SK-N-SH treated with all-trans-retinoic acid at 6 μM for 48 hours (cell line): ENCODE data around the gene PHACTR2.

Source experiments
- ATAC-seq: fragments of 200-7000 bp; cut with Tn5 transposase; 3 replicates; pipeline ENCODE4 v1.9.1; 2020; ENCODE audit warnings: mild to moderate bottlenecking, moderate library complexity
- BACH2 ChIP-seq: fragments of 250-450 bp; sonication (Bioruptor Pico); IDR thresholded peaks from 2 replicates; pipeline ENCODE4 v1.9.0; 2021; ENCODE audit warnings: mild to moderate bottlenecking, borderline replicate concordance
- CREB5 ChIP-seq: fragments of 250-450 bp; sonication (Bioruptor Pico); IDR thresholded peaks from 2 replicates; pipeline ENCODE4 v1.5.1; 2020; ENCODE audit warnings: low read depth, mild to moderate bottlenecking, moderate library complexity
- CSDC2 ChIP-seq: fragments of 250-450 bp; sonication (Bioruptor Pico); IDR thresholded peaks from 2 replicates; pipeline ENCODE4 v1.5.0; 2020; ENCODE audit warnings: mild to moderate bottlenecking, moderate library complexity
- ESRRG ChIP-seq: fragments of 250-450 bp; sonication (Bioruptor Pico); IDR thresholded peaks from 2 replicates; pipeline ENCODE4 v1.6.1; 2021; ENCODE audit warnings: mild to moderate bottlenecking
- ISL1 ChIP-seq: fragments of 250-450 bp; sonication (Bioruptor Pico); IDR thresholded peaks from 2 replicates; pipeline ENCODE4 v2.1.2; 2022; ENCODE audit warnings: mild to moderate bottlenecking, moderate library complexity
- OSR1 ChIP-seq: fragments of 250-450 bp; sonication (Bioruptor Pico); IDR thresholded peaks from 2 replicates; pipeline ENCODE4 v1.8.0; 2022; ENCODE audit warnings: moderate library complexity, mild to moderate bottlenecking, inconsistent platforms
- POU6F1 ChIP-seq: fragments of 250-450 bp; sonication (Bioruptor Pico); IDR thresholded peaks from 2 replicates; pipeline ENCODE4 v1.8.0; 2021; ENCODE audit warnings: low read depth, mild to moderate bottlenecking, moderate library complexity, borderline replicate concordance
- RARB ChIP-seq: fragments of 250-450 bp; sonication (Bioruptor Pico); IDR thresholded peaks from 2 replicates; pipeline ENCODE4 v1.8.0; 2021; ENCODE audit warnings: mild to moderate bottlenecking, moderate library complexity
- SNAI2 ChIP-seq: fragments of 250-450 bp; sonication (Bioruptor Pico); IDR thresholded peaks from 2 replicates; pipeline ENCODE4 v1.5.0; 2020; ENCODE audit warnings: mild to moderate bottlenecking, moderate library complexity
- TSHZ2 ChIP-seq: fragments of 250-450 bp; sonication (Bioruptor Pico); IDR thresholded peaks from 2 replicates; pipeline ENCODE4 v1.5.0; 2020; ENCODE audit warnings: mild to moderate bottlenecking, moderate library complexity
- ZFP3 ChIP-seq: fragments of 250-450 bp; sonication (Bioruptor Pico); IDR thresholded peaks from 2 replicates; pipeline ENCODE4 v1.5.0; 2020; ENCODE audit warnings: mild to moderate bottlenecking, moderate library complexity
- ZFP30 ChIP-seq: fragments of 450-650 bp; formaldehyde crosslinking; IDR thresholded peaks from 2 replicates; pipeline ENCODE4 v1.5.0; 2022; ENCODE audit warnings: mild to moderate bottlenecking, moderate library complexity
- ZNF70 ChIP-seq: fragments of 450-650 bp; formaldehyde crosslinking; IDR thresholded peaks from 2 replicates; pipeline ENCODE4 v1.5.0; 2020; ENCODE audit warnings: mild to moderate bottlenecking, moderate library complexity
- ZNF8 ChIP-seq: fragments of 450-650 bp; formaldehyde crosslinking; IDR thresholded peaks from 2 replicates; pipeline ENCODE4 v1.5.0; 2020; ENCODE audit warnings: mild to moderate bottlenecking, moderate library complexity
- TF ChIP-seq, protein P1 (sequence below): fragments of 250-450 bp; sonication (Bioruptor Pico); IDR thresholded peaks from 2 replicates; pipeline ENCODE4 v1.5.1; 2021; ENCODE audit warnings: mild to moderate bottlenecking, moderate library complexity

PHACTR2 gene

GRCh38 chr6:143840595-143841265 is 163.0 kb downstream of the PHACTR2 start:
- ATAC-seq = no peak
- TF ChIP-seq, protein P1, sequence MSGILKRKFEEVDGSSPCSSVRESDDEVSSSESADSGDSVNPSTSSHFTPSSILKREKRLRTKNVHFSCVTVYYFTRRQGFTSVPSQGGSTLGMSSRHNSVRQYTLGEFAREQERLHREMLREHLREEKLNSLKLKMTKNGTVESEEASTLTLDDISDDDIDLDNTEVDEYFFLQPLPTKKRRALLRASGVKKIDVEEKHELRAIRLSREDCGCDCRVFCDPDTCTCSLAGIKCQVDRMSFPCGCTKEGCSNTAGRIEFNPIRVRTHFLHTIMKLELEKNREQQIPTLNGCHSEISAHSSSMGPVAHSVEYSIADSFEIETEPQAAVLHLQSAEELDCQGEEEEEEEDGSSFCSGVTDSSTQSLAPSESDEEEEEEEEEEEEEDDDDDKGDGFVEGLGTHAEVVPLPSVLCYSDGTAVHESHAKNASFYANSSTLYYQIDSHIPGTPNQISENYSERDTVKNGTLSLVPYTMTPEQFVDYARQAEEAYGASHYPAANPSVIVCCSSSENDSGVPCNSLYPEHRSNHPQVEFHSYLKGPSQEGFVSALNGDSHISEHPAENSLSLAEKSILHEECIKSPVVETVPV (CRISPR knock-in tag) = no peak

- no peak for TF ChIP-seq ISL1 (CRISPR knock-in tag)
- TF ChIP-seq ZNF8 (CRISPR knock-in tag) = no peak
- TF ChIP-seq ZFP30 (CRISPR knock-in tag) = no peak
- no peak for TF ChIP-seq OSR1 (CRISPR knock-in tag)
Observed at GRCh38 chr6:143842461-143842901, 164.7 kb downstream of the PHACTR2 start.

GRCh38 chr6:143842902-143843676 is 165.3 kb downstream of the PHACTR2 start, which contains the start of gene LTV1:
Gene LTV1 (plus strand): TSS chr6:143843338. CDS start chr6:143843478, 140 bp downstream.
- ATAC-seq = peak; percentile 99
- TF ChIP-seq, protein P1 (CRISPR knock-in tag) = 0 out of 2 replicates have a peak, but pooled peaks have one; percentile 28
- no peak for TF ChIP-seq ESRRG (CRISPR knock-in tag)
- no peak for TF ChIP-seq CSDC2
- TF ChIP-seq OSR1 (CRISPR knock-in tag) = no peak
- no peak for TF ChIP-seq ZFP3 (CRISPR knock-in tag)
- TF ChIP-seq BACH2 (CRISPR knock-in tag) = no peak

More at GRCh38 chr6:143842461-143842901, 164.7 kb downstream of the PHACTR2 start:
- peak; percentile 66 for ATAC-seq

- peak; percentile 20 for ATAC-seq
- TF ChIP-seq CREB5 (CRISPR knock-in tag) (no peak), ZNF70 (CRISPR knock-in tag) (no peak), RARB (CRISPR knock-in tag) (no peak), ZFP30 (CRISPR knock-in tag) (no peak), CSDC2 (no peak)
- TF ChIP-seq, all 23 proteins: peak for 0
Observed at GRCh38 chr6:143843677-143843999, 165.9 kb downstream of the PHACTR2 start.

DNA sequence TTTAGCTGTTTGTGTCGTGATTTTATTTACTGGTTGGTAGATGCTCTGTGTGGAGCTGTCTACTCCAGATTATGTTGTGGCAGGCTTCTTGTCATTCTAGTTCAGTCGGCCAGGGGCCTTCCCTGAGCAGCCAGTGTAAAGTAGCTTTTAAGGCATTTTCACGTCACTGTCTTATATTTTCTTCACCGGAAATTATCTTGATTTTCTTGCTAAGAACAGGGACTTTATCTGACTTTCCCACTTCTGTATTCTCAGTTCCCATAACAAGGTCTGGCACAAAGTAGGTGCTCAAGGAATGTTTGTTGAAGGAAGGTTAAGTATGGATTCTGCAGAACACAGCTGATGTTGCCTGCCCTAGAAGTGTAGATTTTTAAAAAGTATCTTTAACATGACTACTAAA is 166.2 kb downstream of the PHACTR2 start:
- no peak for TF ChIP-seq POU6F1 (CRISPR knock-in tag)
- no peak for TF ChIP-seq OSR1 (CRISPR knock-in tag)
- no peak for TF ChIP-seq TSHZ2 (CRISPR knock-in tag)
- TF ChIP-seq BACH2 (CRISPR knock-in tag) = no peak
- TF ChIP-seq ZNF70 (CRISPR knock-in tag) = no peak
- no peak for TF ChIP-seq SNAI2 (CRISPR knock-in tag)
- no peak for TF ChIP-seq ESRRG (CRISPR knock-in tag)
- TF ChIP-seq CREB5 (CRISPR knock-in tag) = no peak
- no peak for TF ChIP-seq CSDC2
- TF ChIP-seq RARB (CRISPR knock-in tag) = no peak
- TF ChIP-seq, all 23 proteins: peak for 0
- peak; percentile 22; the same call in 2 of the 3 replicates for ATAC-seq
